Mucosa of stomach (tissue), 1 donor: ENCODE data around the gene ELP2.

Experiments
- H3K27me3 ChIP-seq: one replicate; pipeline ENCODE4 v1.7.0; 2013; ENCODE audit warnings: mild to moderate bottlenecking, low read length; ENCODE audit not compliant: control insufficient read depth, insufficient read depth
- H3K36me3 ChIP-seq: one replicate; pipeline ENCODE4 v1.7.0; 2013; ENCODE audit warnings: low read length; ENCODE audit not compliant: control insufficient read depth, insufficient read depth
- H3K4me1 ChIP-seq: one replicate; pipeline ENCODE4 v1.7.0; 2013; ENCODE audit warnings: mild to moderate bottlenecking, low read length; ENCODE audit not compliant: control insufficient read depth, insufficient read depth
- H3K4me3 ChIP-seq: one replicate; pipeline ENCODE4 v1.7.0; 2013; ENCODE audit warnings: low read length
- H3K9ac ChIP-seq: one replicate; pipeline ENCODE4 v1.7.0; 2013; ENCODE audit warnings: mild to moderate bottlenecking, low read length, moderate library complexity
- H3K9me3 ChIP-seq: one replicate; pipeline ENCODE4 v1.7.0; 2013; ENCODE audit warnings: mild to moderate bottlenecking, low read length, moderate library complexity; ENCODE audit not compliant: control insufficient read depth
- donor health status: Pancreatic carcinoma.

Gene ELP2

GRCh38 chr18:36169938-36170337 lies 40.2 kb downstream of the ELP2 start:
- H3K9ac ChIP-seq: no peak overlapping the region
- no peaks in the 10 kb centered on the region for H3K36me3 ChIP-seq
- H3K4me3 ChIP-seq: no peak overlapping the region

DNA sequence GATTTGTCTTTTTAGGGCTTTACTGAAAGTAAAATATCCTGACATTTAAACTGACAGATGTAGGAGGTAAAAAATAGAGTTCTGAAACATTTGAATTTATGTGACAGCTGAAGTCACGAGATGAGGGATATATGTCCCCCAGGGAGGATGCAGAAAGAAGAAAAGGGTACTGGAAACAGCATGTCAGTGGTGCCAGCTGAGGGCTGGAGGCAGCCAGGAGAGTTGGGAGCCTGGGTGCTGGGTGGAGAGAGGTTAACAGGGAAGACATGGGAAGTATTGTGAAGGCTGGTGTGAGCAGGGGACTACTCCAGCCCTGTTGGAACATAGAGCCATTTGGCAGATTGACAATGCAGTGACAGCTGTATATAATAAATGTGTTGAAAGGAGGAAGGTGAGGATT lies 45.8 kb downstream of the ELP2 start:
- H3K27me3 ChIP-seq: no peaks in the 10 kb centered on the region
- no peaks in the 10 kb centered on the region for H3K36me3 ChIP-seq
- H3K9ac ChIP-seq: no peak overlapping the region
- H3K9me3 ChIP-seq: no peaks in the 10 kb centered on the region
- H3K4me3 ChIP-seq: no peak overlapping the region
- H3K4me1 ChIP-seq: no peaks in the 10 kb centered on the region

More at GRCh38 chr18:36169938-36170337, 40.2 kb downstream of the ELP2 start:
- Histone ChIP-seq H3K9me3 (no peaks in the 10 kb centered on the region), H3K4me1 (no peaks in the 10 kb centered on the region), H3K27me3 (no peaks in the 10 kb centered on the region)

DNA sequence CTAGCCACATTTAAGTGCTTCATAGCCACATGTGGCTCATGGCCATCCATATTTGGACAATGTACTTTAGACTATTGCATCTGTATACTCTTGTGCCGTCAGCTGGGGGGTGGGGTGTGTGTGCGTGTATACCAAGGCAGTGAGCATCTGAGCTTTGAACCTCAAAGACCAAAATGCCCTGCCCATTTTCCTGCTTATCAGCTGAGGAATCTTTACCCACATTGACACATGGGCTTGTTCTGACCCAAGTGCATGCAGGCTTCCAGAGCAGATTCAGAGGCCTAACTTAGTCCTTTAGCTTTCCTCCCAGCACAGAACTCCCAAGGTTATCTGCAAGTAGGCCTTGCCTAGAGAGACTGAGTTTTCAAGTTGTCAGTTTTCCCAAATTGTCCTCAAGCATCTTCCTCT lies 46.5 kb downstream of the ELP2 start:
- Histone ChIP-seq H3K4me1 (no peaks in the 10 kb centered on the region), H3K9ac (no peak overlapping the region), H3K9me3 (no peaks in the 10 kb centered on the region), H3K36me3 (no peaks in the 10 kb centered on the region), H3K4me3 (no peak overlapping the region), H3K27me3 (no peaks in the 10 kb centered on the region)

DNA sequence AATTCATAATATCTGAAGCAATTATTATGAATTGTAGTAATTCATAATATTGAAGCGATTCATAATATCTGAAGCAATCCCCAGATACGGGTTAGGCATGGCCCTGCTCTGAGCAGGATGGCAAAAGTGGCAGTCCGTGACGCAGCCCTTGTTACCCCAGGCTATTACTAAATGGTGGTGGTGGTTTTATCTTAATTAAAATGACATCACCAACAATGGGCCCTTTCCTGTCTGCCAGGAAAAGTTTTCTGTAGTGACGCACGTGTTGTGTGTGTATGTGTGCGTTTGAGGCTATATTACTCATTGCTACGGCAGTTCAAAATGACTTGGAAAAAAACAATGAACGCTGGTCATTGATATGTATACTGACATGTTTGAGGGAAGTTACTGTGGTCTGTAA lies 47.0 kb downstream of the ELP2 start:
- no peak overlapping the region for H3K9ac ChIP-seq
- H3K4me1 ChIP-seq: no peaks in the 10 kb centered on the region
- no peak overlapping the region for H3K4me3 ChIP-seq
- no peaks in the 10 kb centered on the region for H3K36me3 ChIP-seq
- H3K9me3 ChIP-seq: no peaks in the 10 kb centered on the region
- H3K27me3 ChIP-seq: no peaks in the 10 kb centered on the region

DNA sequence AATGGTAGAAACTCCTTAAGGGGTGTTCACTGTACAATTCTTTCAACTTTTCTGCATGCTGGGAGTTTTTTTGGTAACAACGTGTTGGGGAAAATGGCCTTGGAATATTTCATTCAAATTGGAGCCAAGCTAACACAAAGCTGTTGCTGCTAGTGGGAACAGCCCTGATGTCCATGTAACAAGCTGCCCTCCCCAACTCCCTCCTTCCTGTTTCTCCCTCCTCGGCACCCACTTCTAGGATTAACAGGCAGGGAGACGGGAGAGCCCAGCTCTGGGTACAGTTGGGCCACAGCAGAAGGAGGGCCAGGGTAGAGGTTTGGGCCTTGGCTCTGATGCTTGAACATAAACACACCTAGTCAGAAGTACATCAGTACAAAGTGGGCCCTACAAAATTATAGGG lies 48.2 kb downstream of the ELP2 start:
- no peak overlapping the region for H3K4me3 ChIP-seq
- H3K36me3 ChIP-seq: no peaks in the 10 kb centered on the region
- no peaks in the 10 kb centered on the region for H3K4me1 ChIP-seq
- no peak overlapping the region for H3K9ac ChIP-seq
- H3K27me3 ChIP-seq: no peaks in the 10 kb centered on the region
- no peaks in the 10 kb centered on the region for H3K9me3 ChIP-seq

DNA sequence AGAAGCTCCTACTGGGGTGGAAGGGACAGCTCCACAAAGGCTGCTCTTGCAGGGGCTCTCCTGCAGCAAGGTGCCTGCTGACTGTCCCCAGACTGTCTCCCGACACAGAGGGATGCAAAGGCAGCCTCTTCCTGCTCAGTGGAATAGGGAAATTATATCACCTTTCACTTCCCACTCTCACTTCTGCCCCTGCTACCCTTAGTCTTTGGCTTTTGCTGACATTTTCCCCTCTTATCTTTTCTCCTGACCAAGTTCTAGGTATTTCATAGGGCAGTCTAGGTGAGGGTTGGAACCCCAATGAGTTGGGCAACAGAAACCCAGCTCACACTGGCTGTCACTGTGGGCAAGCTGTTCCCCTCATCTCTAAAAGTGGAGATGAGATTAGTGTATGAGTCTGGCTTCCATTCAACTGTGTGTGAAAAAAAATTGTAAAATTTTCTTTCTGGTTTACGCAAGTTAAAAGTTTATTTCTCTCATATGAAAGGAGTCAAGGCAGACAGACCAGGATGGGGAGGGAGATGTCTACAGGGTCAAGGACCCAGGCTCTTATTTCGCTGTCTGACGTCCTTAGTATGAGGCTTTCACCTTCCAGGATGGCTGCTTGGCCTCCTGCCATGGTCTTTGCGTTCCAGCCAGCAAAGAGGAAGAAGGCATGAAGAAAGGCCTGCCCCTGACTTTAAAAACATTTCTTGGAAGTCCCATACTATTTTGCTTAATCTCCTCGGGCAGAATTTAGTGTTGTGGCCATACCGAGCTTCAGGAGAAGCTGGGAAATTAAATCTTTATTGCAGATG lies 50.1 kb downstream of the ELP2 start:
- Histone ChIP-seq H3K4me3 (no peak overlapping the region), H3K4me1 (no peaks in the 10 kb centered on the region), H3K9ac (no peak overlapping the region), H3K36me3 (no peaks in the 10 kb centered on the region), H3K9me3 (no peaks in the 10 kb centered on the region), H3K27me3 (no peaks in the 10 kb centered on the region)

DNA sequence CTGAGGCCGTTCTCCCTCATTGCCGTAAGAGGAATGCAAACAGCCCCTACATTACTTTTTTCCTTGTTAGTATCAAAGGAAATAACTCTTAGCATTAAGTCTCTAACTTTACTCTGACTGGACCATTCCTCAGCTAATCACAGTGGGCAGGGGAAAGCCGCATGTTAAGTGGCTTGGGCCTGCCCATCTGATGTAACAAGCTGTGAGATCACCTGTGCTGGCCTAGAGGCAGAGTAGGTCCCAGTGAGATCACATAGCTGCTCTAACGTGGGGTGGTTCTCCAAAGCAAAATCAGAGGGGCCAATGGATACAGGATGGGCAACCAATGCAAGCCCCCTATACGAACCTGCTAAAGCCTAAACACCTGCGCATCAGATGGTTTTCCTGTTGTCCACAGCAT lies 51.7 kb downstream of the ELP2 start:
- H3K36me3 ChIP-seq: no peaks in the 10 kb centered on the region
- H3K4me3 ChIP-seq: no peak overlapping the region
- no peaks in the 10 kb centered on the region for H3K27me3 ChIP-seq
- no peaks in the 10 kb centered on the region for H3K9me3 ChIP-seq
- no peaks in the 10 kb centered on the region for H3K4me1 ChIP-seq
- no peak overlapping the region for H3K9ac ChIP-seq

DNA sequence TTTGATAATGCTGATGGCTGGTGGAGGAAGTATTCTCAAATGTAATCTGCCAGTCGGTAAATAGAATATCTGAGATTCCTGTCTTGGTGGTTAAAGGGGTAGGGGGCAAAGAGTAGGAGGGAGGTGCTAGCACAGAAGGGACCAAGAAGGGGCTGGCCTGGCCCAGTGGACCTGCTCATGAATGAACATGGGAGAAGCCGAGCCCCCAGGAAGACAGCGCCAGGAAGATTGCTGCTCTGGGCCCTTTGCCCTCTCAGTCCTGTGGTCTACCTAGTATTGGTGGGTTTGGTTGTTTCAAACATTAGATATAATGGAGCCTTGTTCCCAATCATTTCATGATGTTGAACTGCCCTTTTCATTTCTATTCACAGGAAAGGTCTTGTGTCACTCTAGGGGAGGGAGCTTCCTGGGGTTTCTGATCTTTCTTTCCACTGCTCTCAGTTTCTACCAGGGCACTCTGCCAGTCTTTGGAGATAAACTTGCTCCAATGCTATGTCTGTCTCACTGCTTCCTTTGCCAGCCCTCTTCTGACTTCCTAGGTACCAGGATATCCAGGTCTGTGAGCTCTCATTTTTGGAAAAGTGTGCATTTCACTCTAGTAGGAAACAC lies 52.3 kb downstream of the ELP2 start:
- Histone ChIP-seq H3K4me3 (no peak overlapping the region), H3K9ac (no peak overlapping the region), H3K9me3 (no peaks in the 10 kb centered on the region), H3K36me3 (no peaks in the 10 kb centered on the region), H3K4me1 (no peaks in the 10 kb centered on the region), H3K27me3 (no peaks in the 10 kb centered on the region)

GRCh38 chr18:36183033-36183432 lies 53.3 kb downstream of the ELP2 start:
- Histone ChIP-seq H3K4me1 (peaks cover 4% of the 10 kb centered on the region), H3K9ac (no peak overlapping the region), H3K9me3 (no peaks in the 10 kb centered on the region), H3K27me3 (peaks cover 4% of the 10 kb centered on the region), H3K4me3 (no peak overlapping the region), H3K36me3 (no peaks in the 10 kb centered on the region)

DNA sequence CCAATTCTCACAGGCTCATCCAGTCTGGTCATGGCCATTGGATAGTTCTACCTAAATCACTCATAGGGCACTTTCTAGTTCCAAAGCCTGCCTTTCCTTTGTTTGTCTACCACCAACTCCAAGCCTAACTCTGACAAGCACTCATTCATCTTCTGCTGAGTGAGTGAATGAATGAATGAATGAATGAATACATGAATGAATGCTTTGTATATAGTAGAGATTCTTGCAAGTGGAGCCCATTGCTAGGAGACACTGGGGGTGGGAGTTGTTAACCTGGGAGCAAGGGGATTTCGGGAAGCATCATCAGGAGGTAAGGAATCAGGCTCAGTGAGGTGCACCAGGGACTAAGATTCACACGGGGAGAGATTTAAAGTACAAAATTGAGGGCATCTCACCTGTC lies 54.3 kb downstream of the ELP2 start:
- Histone ChIP-seq H3K4me1 (peaks cover 14% of the 10 kb centered on the region), H3K9me3 (no peaks in the 10 kb centered on the region), H3K27me3 (peaks cover 4% of the 10 kb centered on the region), H3K9ac (no peak overlapping the region), H3K36me3 (no peaks in the 10 kb centered on the region), H3K4me3 (no peak overlapping the region)

DNA sequence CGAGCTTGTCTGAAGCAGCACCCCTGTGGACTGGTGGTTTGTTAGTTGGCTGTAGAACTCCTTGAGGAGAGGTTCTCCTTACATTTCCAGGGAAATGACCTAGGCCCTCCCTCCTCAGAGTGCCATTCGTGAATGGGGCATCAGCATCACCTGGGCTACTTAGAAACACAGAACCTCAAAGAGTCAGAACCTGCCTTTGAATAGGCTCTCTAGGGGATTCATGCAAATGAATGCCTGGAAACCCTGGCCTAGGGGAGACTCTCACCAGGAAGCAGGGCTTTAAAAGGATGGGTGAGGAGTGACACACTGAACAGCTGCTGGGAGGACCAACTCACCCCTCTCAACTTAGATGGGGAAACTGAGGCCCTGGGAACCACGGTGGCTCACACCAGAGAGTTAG lies 55.5 kb downstream of the ELP2 start:
- Histone ChIP-seq H3K36me3 (no peaks in the 10 kb centered on the region), H3K4me3 (no peak overlapping the region), H3K9ac (no peak overlapping the region), H3K9me3 (no peaks in the 10 kb centered on the region), H3K27me3 (peaks cover 4% of the 10 kb centered on the region), H3K4me1 (peaks cover 14% of the 10 kb centered on the region)

- no peaks in the 10 kb centered on the region for H3K36me3 ChIP-seq
- peaks cover 4% of the 10 kb centered on the region for H3K27me3 ChIP-seq
- H3K9ac ChIP-seq: no peak overlapping the region
- no peaks in the 10 kb centered on the region for H3K9me3 ChIP-seq
- H3K4me1 ChIP-seq: peaks cover 14% of the 10 kb centered on the region
- no peak overlapping the region for H3K4me3 ChIP-seq
These were observed 56.3 kb downstream of the ELP2 start for GRCh38 chr18:36185901-36186460.
